Medulla oblongata (tissue), 1 donor: ENCODE measurements around the gene BCAP31.
"Not testable (repeated sequence)": the region's sequence is repeated elsewhere in the genome, so short reads cannot be mapped to it uniquely, and the experiment has no call there.

Experiments used
- DNase-seq: peaks from one replicate; pipeline ENCODE4 v3.0.0-alpha.2; 2015; ENCODE audit errors: extremely low spot score

The BCAP31 gene

GRCh38 chrX:153763298-153763932, 39.2 kb upstream of the BCAP31 start:
- no peak for DNase-seq

- DNase-seq: no peak
These were observed 38.5 kb upstream of the BCAP31 start for GRCh38 chrX:153762626-153763173.

GRCh38 chrX:153761863-153762262, 37.7 kb upstream of the BCAP31 start:
- no peak for DNase-seq

GRCh38 chrX:153755136-153755535, 30.9 kb upstream of the BCAP31 start:
- no peak for DNase-seq

GRCh38 chrX:153750127-153750774, 26.1 kb upstream of the BCAP31 start:
- DNase-seq: no peak

GRCh38 chrX:153749017-153749416, 24.8 kb upstream of the BCAP31 start:
- DNase-seq: not testable (repeated sequence)

- DNase-seq: not testable (repeated sequence)
These were observed 22.8 kb upstream of the BCAP31 start for GRCh38 chrX:153746991-153747390.

- DNase-seq: no peak
These were observed 22.2 kb upstream of the BCAP31 start for GRCh38 chrX:153746359-153746758.

GRCh38 chrX:153745067-153745433, 20.9 kb upstream of the BCAP31 start:
- not testable (repeated sequence) for DNase-seq

- DNase-seq: no peak
These were observed 20.3 kb upstream of the BCAP31 start for GRCh38 chrX:153744210-153745066.

GRCh38 chrX:153743468-153744209, 19.5 kb upstream of the BCAP31 start:
- not testable (repeated sequence) for DNase-seq

- not testable (repeated sequence) for DNase-seq
These were observed 18.7 kb upstream of the BCAP31 start for GRCh38 chrX:153742796-153743467.

- DNase-seq: not testable (repeated sequence)
These were observed 17.9 kb upstream of the BCAP31 start for GRCh38 chrX:153742111-153742510.

GRCh38 chrX:153741446-153741845, 17.3 kb upstream of the BCAP31 start:
- DNase-seq: no peak

- no peak for DNase-seq
These were observed 16.5 kb upstream of the BCAP31 start for GRCh38 chrX:153740631-153741222.

- no peak for DNase-seq
These were observed 15.7 kb upstream of the BCAP31 start for GRCh38 chrX:153739754-153740486.

- DNase-seq: no peak
These were observed 13.9 kb upstream of the BCAP31 start for GRCh38 chrX:153738056-153738605.

- no peak for DNase-seq
These were observed 12.8 kb upstream of the BCAP31 start for GRCh38 chrX:153736871-153737441.

GRCh38 chrX:153736071-153736820, 12.1 kb upstream of the BCAP31 start:
- DNase-seq: no peak
